IPS-NIHi11 (cell line): Measurements from ENCODE around the gene LGALS8.

ENCODE experiments used
- DNase-seq: peaks from one replicate; pipeline ENCODE4 v3.0.0; 2012; ENCODE audit warnings: mixed read lengths, low spot score

Gene LGALS8

DNA sequence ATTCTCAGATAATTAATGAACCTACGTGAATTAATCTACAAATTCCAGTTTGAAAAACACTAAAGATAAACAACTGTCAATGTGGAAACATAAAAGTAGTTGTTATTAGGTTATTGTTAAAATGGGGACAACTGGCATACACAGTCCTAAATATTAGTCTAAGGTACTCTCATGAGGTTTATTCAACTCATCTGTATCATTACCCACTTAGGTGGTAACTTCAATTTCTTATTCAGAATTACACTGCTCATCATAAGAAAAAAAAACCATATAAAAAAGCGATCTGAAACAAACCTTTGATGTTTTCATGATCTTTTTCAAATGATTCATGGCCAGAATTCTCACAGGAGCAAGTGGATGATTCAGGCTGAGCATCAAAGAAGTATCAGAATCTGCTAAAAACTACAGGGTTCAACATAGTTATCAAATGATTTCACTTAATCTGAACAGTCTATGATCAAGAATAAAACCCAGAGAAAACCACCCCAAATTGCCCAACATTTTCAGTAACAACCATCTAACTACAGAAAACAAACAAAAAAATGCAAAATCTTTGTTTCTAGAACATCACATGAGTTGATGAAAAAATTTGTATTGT is 66.9 kb downstream of the LGALS8 start:
- DNase-seq, result no peak

DNA sequence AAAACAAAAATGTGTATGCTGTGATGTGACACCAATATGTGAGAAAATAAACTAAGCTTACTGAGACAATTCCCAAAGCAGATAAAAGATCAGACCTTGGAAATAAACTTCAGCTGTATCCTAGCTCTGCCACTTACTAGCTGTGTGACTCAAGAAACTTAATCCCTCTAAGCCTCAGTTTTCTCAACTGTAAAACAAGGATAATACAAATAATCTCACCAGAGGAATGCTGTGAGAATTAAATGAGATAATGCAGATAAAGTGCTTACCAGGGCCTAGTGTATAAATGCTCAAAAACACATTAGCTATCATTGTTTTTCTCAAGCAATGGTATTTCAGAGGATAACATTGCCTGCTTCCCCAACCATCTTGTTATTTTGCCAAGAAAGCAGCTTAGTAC is 78.4 kb downstream of the LGALS8 start:
- DNase-seq, result no peak
